Nucleus accumbens (tissue), 56 donors: ENCODE measurements around the gene LIN28B.
"Not testable (repeated sequence)": the region's sequence is repeated elsewhere in the genome, so short reads cannot be mapped to it uniquely, and the experiment has no call there.

Experiments used
- DNase-seq, 56 donors: peaks; one replicate each; lab custom pipeline; 2025; lab: John Stamatoyannopoulos, UW

Gene LIN28B

GRCh38 chr6:105066233-105066632 lies 109.3 kb downstream of the LIN28B start:
- DNase-seq: no peak

- no peak for DNase-seq
These were observed 109.9 kb downstream of the LIN28B start for GRCh38 chr6:105066836-105067235.

- DNase-seq: no peak
These were observed 110.4 kb downstream of the LIN28B start for GRCh38 chr6:105067329-105067728.

GRCh38 chr6:105068407-105068806 lies 111.5 kb downstream of the LIN28B start:
- DNase-seq: no peak

GRCh38 chr6:105069821-105070445 lies 113.0 kb downstream of the LIN28B start:
- DNase-seq: no peak

- DNase-seq: no peak
These were observed 115.9 kb downstream of the LIN28B start for GRCh38 chr6:105072798-105073199.

- DNase-seq: no peak
These were observed 118.3 kb downstream of the LIN28B start for GRCh38 chr6:105075210-105075609.

- DNase-seq: not testable (repeated sequence)
These were observed 119.5 kb downstream of the LIN28B start for GRCh38 chr6:105076418-105076817.

GRCh38 chr6:105077596-105078385 lies 120.9 kb downstream of the LIN28B start:
- DNase-seq: peak in 1 of 56 donors; percentile 3

- no peak for DNase-seq
These were observed 121.4 kb downstream of the LIN28B start for GRCh38 chr6:105078386-105078708.

- DNase-seq: no peak
These were observed 123.4 kb downstream of the LIN28B start for GRCh38 chr6:105080279-105080678.

- not testable (repeated sequence) for DNase-seq
These were observed 124.8 kb downstream of the LIN28B start for GRCh38 chr6:105081662-105082061.

GRCh38 chr6:105087571-105088211 lies 130.8 kb downstream of the LIN28B start:
- peak in 16 of 56 donors; percentile 1 to 62 (median 14) for DNase-seq

- DNase-seq: no peak
These were observed 134.4 kb downstream of the LIN28B start for GRCh38 chr6:105091140-105091829.

GRCh38 chr6:105094133-105094640 lies 137.3 kb downstream of the LIN28B start:
- DNase-seq: no peak

- DNase-seq: no peak
These were observed 138.2 kb downstream of the LIN28B start for GRCh38 chr6:105095139-105095538.

GRCh38 chr6:105097288-105097687 lies 140.4 kb downstream of the LIN28B start:
- no peak for DNase-seq

- DNase-seq: peak in 49 of 56 donors; percentile 4 to 84 (median 42)
These were observed 142.5 kb downstream of the LIN28B start for GRCh38 chr6:105099371-105099770.

GRCh38 chr6:105102186-105102585 lies 145.3 kb downstream of the LIN28B start:
- DNase-seq: no peak

- DNase-seq: no peak
These were observed 148.2 kb downstream of the LIN28B start for GRCh38 chr6:105105094-105105493.

- DNase-seq: no peak
These were observed 149.4 kb downstream of the LIN28B start for GRCh38 chr6:105106260-105106659.
